HepG2 (cell line): ENCODE measurements around the gene PCSK6.

ENCODE experiments used
- BRCA1 ChIP-seq: sonication (generic); formaldehyde crosslinking; IDR thresholded peaks from 2 replicates; pipeline ENCODE4 v1.4.0; 2020; ENCODE audit warnings: missing genetic modification reagents
- CHCHD3 ChIP-seq: sonication (generic); formaldehyde crosslinking; IDR thresholded peaks from 2 replicates; pipeline ENCODE4 v1.8.0; 2022; ENCODE audit warnings: mild to moderate bottlenecking, missing genetic modification reagents, moderate library complexity
- CTCF ChIP-seq: sonication (generic); formaldehyde crosslinking; IDR thresholded peaks from 2 replicates; pipeline ENCODE4 v1.5.0; 2020; ENCODE audit warnings: mild to moderate bottlenecking, missing genetic modification reagents, moderate library complexity
- FOSL1 ChIP-seq: sonication (generic); formaldehyde crosslinking; IDR thresholded peaks from 2 replicates; pipeline ENCODE4 v1.9.0; 2021; ENCODE audit warnings: missing genetic modification reagents, borderline replicate concordance
- LBX2 ChIP-seq: sonication (generic); formaldehyde crosslinking; IDR thresholded peaks from 2 replicates; pipeline ENCODE4 v1.5.0; 2020; ENCODE audit warnings: missing genetic modification reagents, mild to moderate bottlenecking, borderline replicate concordance
- NR2F1 ChIP-seq, 2 experiments: fragments of 450-650 bp in 1 of 2; formaldehyde crosslinking in 1 of 2; IDR thresholded peaks; 2 replicates each; pipeline versions ENCODE4 v1.5.0 to v1.6.1; 2016 to 2020; ENCODE audit warnings: mild to moderate bottlenecking in 1 of 2, missing compliant biosample characterization in 1 of 2, missing genetic modification reagents in 1 of 2, moderate library complexity in 1 of 2
- PBX3 ChIP-seq: sonication (generic); formaldehyde crosslinking; IDR thresholded peaks from 2 replicates; pipeline ENCODE4 v1.8.1; 2023; ENCODE audit warnings: missing genetic modification reagents, inconsistent platforms, borderline replicate concordance
- SMC3 ChIP-seq: IDR thresholded peaks from 2 replicates; pipeline ENCODE4 v1.6.1; 2011; ENCODE audit warnings: low read length, improper control_type of control experiment
- TAF15 ChIP-seq: fragments of 200-400 bp; formaldehyde crosslinking; IDR thresholded peaks from one replicate; pipeline ENCODE4 v1.6.1; 2018; ENCODE audit warnings: mild to moderate bottlenecking, low read depth, low read length; ENCODE audit not compliant: poor library complexity, severe bottlenecking
- USF2 ChIP-seq, 2 experiments: sonication (generic) in 1 of 2; formaldehyde crosslinking in 1 of 2; IDR thresholded peaks; 2 replicates each; pipeline versions ENCODE4 v1.5.1 to v1.6.1; 2011 to 2020; ENCODE audit warnings: borderline replicate concordance in 1 of 2, low read depth in 1 of 2, low read length in 1 of 2, mild to moderate bottlenecking in 1 of 2, missing genetic modification reagents in 1 of 2, moderate library complexity in 1 of 2
- ZNF136 ChIP-seq: sonication (generic); formaldehyde crosslinking; IDR thresholded peaks from 2 replicates; pipeline ENCODE4 v1.8.1; 2022; ENCODE audit warnings: low read depth, mild to moderate bottlenecking, moderate library complexity, missing genetic modification reagents
- TF ChIP-seq, protein P1 (sequence below): sonication (generic); formaldehyde crosslinking; IDR thresholded peaks from 2 replicates; pipeline ENCODE4 v1.8.1; 2022; ENCODE audit warnings: mild to moderate bottlenecking, missing genetic modification reagents

GRCh38 chr15:101455291-101456025, 34.0 kb downstream of the PCSK6 start:
- TF ChIP-seq LBX2 (CRISPR knock-in tag) (no peak), TAF15 (no peak), USF2 (IDR thresholded peaks at IDR 0.05; ENCODE audit: low read depth, low read length) (0 out of 2 replicates have a peak, but pooled peaks have one; percentile 29), USF2 (CRISPR knock-in tag; IDR thresholded peaks at IDR 0.05; ENCODE audit: borderline replicate concordance) (no peak), PBX3 (CRISPR knock-in tag) (no peak), NR2F1 (CRISPR knock-in tag; IDR thresholded peaks at IDR 0.05) (no peak), CTCF (no peak), BRCA1 (CRISPR knock-in tag) (no peak), ZNF136 (CRISPR knock-in tag) (no peak), SMC3 (no peak), FOSL1 (CRISPR knock-in tag) (no peak), CHCHD3 (no peak)
- TF ChIP-seq, protein P1, sequence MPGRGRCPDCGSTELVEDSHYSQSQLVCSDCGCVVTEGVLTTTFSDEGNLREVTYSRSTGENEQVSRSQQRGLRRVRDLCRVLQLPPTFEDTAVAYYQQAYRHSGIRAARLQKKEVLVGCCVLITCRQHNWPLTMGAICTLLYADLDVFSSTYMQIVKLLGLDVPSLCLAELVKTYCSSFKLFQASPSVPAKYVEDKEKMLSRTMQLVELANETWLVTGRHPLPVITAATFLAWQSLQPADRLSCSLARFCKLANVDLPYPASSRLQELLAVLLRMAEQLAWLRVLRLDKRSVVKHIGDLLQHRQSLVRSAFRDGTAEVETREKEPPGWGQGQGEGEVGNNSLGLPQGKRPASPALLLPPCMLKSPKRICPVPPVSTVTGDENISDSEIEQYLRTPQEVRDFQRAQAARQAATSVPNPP = no peak
